HepG2 (cell line): ENCODE results near the gene NRBP1. TPM values are rescaled to one million over a fixed set of nuclear protein-coding genes. Genes with fewer than 3 reads are reported as not detected.
A peak's percentile ranks its signal among the peaks of the same experiment; 100 is the strongest.

Experiments
- ATAC-seq: fragments of 200-7000 bp; cut with Tn5 transposase; 3 replicates; pipeline ENCODE4 v1.9.1; 2020; ENCODE audit warnings: mild to moderate bottlenecking, moderate library complexity
- BruUV-seq: library from RNA; stranded (reverse); fragments of 400-500 nt; replicated peaks from 2 replicates; lab custom pipeline; 2021; lab: Mats Ljungman, UMichigan
- CTCF ChIA-PET: fragments of 300-600 bp; formaldehyde crosslinking; extraction: SDS; loops from one replicate; lab custom pipeline; 2021; ENCODE audit warnings: low total read pairs, inconsistent platforms, low intra/inter-chr PET ratio; lab: Yijun Ruan, JAX
- POLR2A ChIA-PET: fragments of 350-600 bp; sonication (Branson Sonifier 250); formaldehyde crosslinking; loops from one replicate; lab custom pipeline; 2020; ENCODE audit warnings: antibody characterized with exemption, inconsistent platforms; lab: Yijun Ruan, JAX
- DNase-seq: peaks from one replicate; pipeline ENCODE4 v3.0.0-alpha.2; 2015; ENCODE audit warnings: low spot score
- FAIRE-seq: peaks from 3 replicates; lab custom pipeline; 2011; peaks lifted over from hg19 to GRCh38; lab: Jason Lieb, UNC
- H2AFZ ChIP-seq: one replicate; pipeline ENCODE4 v1.6.1; 2011; ENCODE audit warnings: low read length, inconsistent platforms
- H3K27ac ChIP-seq: fragments of 300-600 bp; 3 replicates; pipeline ENCODE4 v1.8.0; 2011; ENCODE audit warnings: mixed run types, mild to moderate bottlenecking, mixed read lengths, low read length, inconsistent platforms; ENCODE audit not compliant: insufficient read depth; ENCODE audit errors: extremely low read length
- H3K27me3 ChIP-seq, 2 experiments: fragments of 200-600 bp in 1 of 2; 2 replicates in 1 of 2; 3 replicates in 1 of 2; pipeline versions ENCODE4 v1.6.0 to v1.8.0; 2011; ENCODE audit warnings: low read length in 2 of 2, mild to moderate bottlenecking in 2 of 2, moderate library complexity in 2 of 2, inconsistent platforms in 1 of 2; ENCODE audit not compliant: insufficient read depth in 2 of 2, control insufficient read depth in 1 of 2
- H3K36me3 ChIP-seq, 2 experiments: fragments of 200-600 bp in 1 of 2; replicated peaks in 1 of 2; 2 replicates in 1 of 2; 3 replicates in 1 of 2; pipeline versions ENCODE4 v1.5.1 to v1.8.0; 2011; ENCODE audit warnings: low read length in 2 of 2, inconsistent platforms in 1 of 2; ENCODE audit not compliant: insufficient read depth in 2 of 2, control insufficient read depth in 1 of 2
- H3K4me1 ChIP-seq: 2 replicates; pipeline ENCODE4 v1.5.1; 2012; ENCODE audit warnings: low read length, inconsistent platforms; ENCODE audit not compliant: insufficient read depth
- H3K4me2 ChIP-seq: 2 replicates; pipeline ENCODE4 v1.6.0; 2011; ENCODE audit warnings: low read depth, low read length, inconsistent platforms
- H3K4me3 ChIP-seq, 3 experiments: fragments of 200-600 bp in 1 of 3; sonication (generic), shearing (Covaris generic) in 1 of 3; replicated peaks in 1 of 3; 2 replicates each; pipeline ENCODE4 v1.5.1; 2011 to 2016; ENCODE audit warnings: low read length in 3 of 3, inconsistent platforms in 2 of 3, low read depth in 2 of 3, mild to moderate bottlenecking in 2 of 3, control low read depth in 1 of 3, mixed read lengths in 1 of 3; ENCODE audit not compliant: insufficient read depth in 1 of 3
- H3K79me2 ChIP-seq: one replicate; pipeline ENCODE4 v1.6.1; 2011; ENCODE audit warnings: low read length, inconsistent platforms; ENCODE audit not compliant: insufficient read depth
- H3K9ac ChIP-seq: 2 replicates; pipeline ENCODE4 v1.6.0; 2011; ENCODE audit warnings: mild to moderate bottlenecking, low read depth, low read length, inconsistent platforms; ENCODE audit not compliant: insufficient read depth
- H3K9me3 ChIP-seq: 2 replicates; pipeline ENCODE4 v1.5.1; 2012; ENCODE audit warnings: mild to moderate bottlenecking, low read length
- H4K20me1 ChIP-seq: 2 replicates; pipeline ENCODE4 v1.6.0; 2011; ENCODE audit warnings: inconsistent platforms, mild to moderate bottlenecking, low read length, moderate library complexity; ENCODE audit not compliant: insufficient read depth
- CBX2 ChIP-seq, 2 experiments: fragments of 200-600 bp in 1 of 2; sonication (generic); formaldehyde crosslinking in 1 of 2; IDR thresholded peaks; 2 replicates each; pipeline versions ENCODE4 v1.7.0 to v1.8.1; 2018 to 2022; ENCODE audit warnings: low read depth in 2 of 2, low read length in 1 of 2, mild to moderate bottlenecking in 1 of 2, missing genetic modification reagents in 1 of 2
- KIAA2018 ChIP-seq: sonication (generic); formaldehyde crosslinking; IDR thresholded peaks from 2 replicates; pipeline ENCODE4 v1.5.0; 2020; ENCODE audit warnings: mild to moderate bottlenecking, missing genetic modification reagents, borderline replicate concordance
- MAFF ChIP-seq: IDR thresholded peaks from 2 replicates; pipeline ENCODE4 v1.6.1; 2011; ENCODE audit warnings: low read depth, low read length, improper control_type of control experiment
- MAFK ChIP-seq, 2 experiments: IDR thresholded peaks in 1 of 2; conservative IDR thresholded peaks in 1 of 2; 2 replicates each; pipeline ENCODE4 v1.6.1; 2011; ENCODE audit warnings: improper control_type of control experiment in 2 of 2, low read length in 2 of 2
- POLR2A ChIP-seq, 2 experiments: IDR thresholded peaks; 2 replicates each; pipeline ENCODE4 v1.6.1; 2011; ENCODE audit warnings: low read depth in 2 of 2, low read length in 2 of 2, mild to moderate bottlenecking in 1 of 2, moderate library complexity in 1 of 2; ENCODE audit not compliant: insufficient read depth in 1 of 2
- SALL1 ChIP-seq: sonication (generic); formaldehyde crosslinking; IDR thresholded peaks from 2 replicates; pipeline ENCODE4 v1.8.0; 2022; ENCODE audit warnings: mild to moderate bottlenecking, missing genetic modification reagents
- ZNF30 ChIP-seq: sonication (generic); formaldehyde crosslinking; IDR thresholded peaks from 2 replicates; pipeline ENCODE4 v1.5.0; 2020; ENCODE audit warnings: mild to moderate bottlenecking, missing genetic modification reagents
- ZNF576 ChIP-seq: sonication (generic); formaldehyde crosslinking; IDR thresholded peaks from 2 replicates; pipeline ENCODE4 v1.4.0; 2020; ENCODE audit warnings: mild to moderate bottlenecking, missing genetic modification reagents
- ZNF709 ChIP-seq: sonication (generic); formaldehyde crosslinking; IDR thresholded peaks from 2 replicates; pipeline ENCODE4 v1.5.0; 2020; ENCODE audit warnings: mild to moderate bottlenecking, missing genetic modification reagents
- ZSCAN25 ChIP-seq: sonication (generic); formaldehyde crosslinking; IDR thresholded peaks from 2 replicates; pipeline ENCODE4 v1.8.0; 2022; ENCODE audit warnings: mild to moderate bottlenecking, missing genetic modification reagents
- WGBS: methylation state at CpG from one replicate; pipeline ENCODE4 v1.1.6; 2017; ENCODE audit warnings: low lambda C conversion rate; 5-methylcytosine and 5-hydroxymethylcytosine counted together
- in situ Hi-C: cut with HindIII; loops from 2 replicates; pipeline ENCODE4 v1.10.0; 2017; ENCODE audit warnings: low pct_unique_long_range_greater_than_20kb; ENCODE audit not compliant: extremely low pct_ligation_motif_present
- intact Hi-C: fragments of 100-400 bp; cut with micrococcal nuclease; formaldehyde crosslinking; loops from one replicate; pipeline ENCODE4 v1.10.0; 2022; ENCODE audit not compliant: unreplicated experiment
- polyA plus RNA-seq, 8 experiments: library from polyadenylated mRNA; depleted of rRNA in 3 of 8; stranded (reverse) in 7 of 8; unstranded in 1 of 8; fragments of >200 nt; fragmentation: Illumina TruSeq in 4 of 8; extraction: Trizol in 4 of 8; gene quantifications; 2 replicates each; pipeline versions ENCODE4 v1.2.1 to v1.2.3, GENCODE V29; 2011 to 2016; ENCODE audit warnings: low read depth in 4 of 8, missing spikeins in 1 of 8, mixed read lengths in 1 of 8; ENCODE audit not compliant: insufficient read depth in 1 of 8
- total RNA-seq, 5 experiments: library from RNA; depleted of rRNA; stranded (reverse); fragments of >200 nt; fragmentation: Illumina TruSeq; extraction: Trizol; gene quantifications; 2 replicates each; pipeline ENCODE4 v1.2.3, GENCODE V29; 2016; ENCODE audit warnings: low read depth in 1 of 5

The NRBP1 gene
- total and polyA plus RNA-seq, 2 of the 13 experiments (the other 11 are each of a cell fraction or from before 2014, with no cell fraction given), result 165 to 240 TPM

DNA sequence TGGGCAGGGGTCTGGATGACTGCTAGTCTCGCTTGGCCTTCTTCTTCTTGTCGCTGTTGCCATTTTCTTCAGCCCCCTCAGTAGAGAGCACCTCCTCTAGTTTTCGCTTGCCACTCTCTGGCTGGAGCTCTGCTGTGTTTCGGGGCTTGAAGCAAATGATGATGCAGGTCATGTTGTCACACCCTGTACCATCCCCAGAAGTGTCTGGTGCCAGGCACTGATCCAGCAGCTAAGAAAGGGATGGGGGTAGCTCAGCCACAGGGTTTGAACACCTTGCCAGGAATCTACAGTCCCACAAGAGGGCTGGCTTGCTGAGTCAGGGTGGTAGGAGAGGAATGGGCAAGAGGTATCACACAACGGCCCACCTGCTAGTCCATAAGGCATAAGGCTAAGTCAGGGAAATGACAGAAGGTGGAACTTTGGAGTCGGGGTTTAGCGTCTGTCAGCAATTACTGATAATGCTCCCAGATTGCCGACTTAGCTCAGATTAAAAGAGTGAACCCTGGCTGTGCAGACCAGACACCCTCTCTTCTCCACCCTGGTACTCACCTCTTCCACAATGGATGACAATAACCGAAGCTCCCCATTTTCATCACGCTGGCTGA lies 46.8 kb upstream of the NRBP1 start:
- DNase-seq, result no peak
- Histone ChIP-seq H3K9me3 (no peaks in the 10 kb centered on the region), H3K9ac (no peak overlapping the region), H3K79me2 (peaks cover 3% of the 10 kb centered on the region), H2AFZ (no peak overlapping the region), H3K4me1 (peaks cover 26% of the 10 kb centered on the region), H3K4me2 (no peak overlapping the region), H3K27ac (peak overlapping the region; percentile 61), H3K27me3 (no peaks in the 10 kb centered on the region), H3K36me3 (peaks cover 39 to 69% of the 10 kb centered on the region in 2 experiments), H4K20me1 (peaks cover 3% of the 10 kb centered on the region; the same call in 1 of the 2 replicates), H3K4me3 (no peak overlapping the region)
- TSS peak; percentile 71 for BruUV-seq
- no peak for ATAC-seq
- 96% methylated on average over 10 of the region's 10 CpGs for WGBS
- CTCF ChIA-PET, result no interaction called here
- POLR2A ChIA-PET, result interaction anchor here (3.9 kb wide), 1 partner anchor 11 kb away, joined by 38 read pairs; the partner anchor contains the start of genes EIF2B4 and SNX17
- TF ChIP-seq MAFF (peak; percentile 64; the same call in 1 of the 2 replicates), CBX2 (IDR thresholded peaks at IDR 0.05; ENCODE audit: low read depth, low read length) (no peak), CBX2 (CRISPR knock-in tag; IDR thresholded peaks at IDR 0.05; ENCODE audit: low read depth) (no peak), KIAA2018 (CRISPR knock-in tag) (no peak), ZNF576 (CRISPR knock-in tag) (0 out of 2 replicates have a peak, but pooled peaks have one; percentile 46), POLR2A (IDR thresholded peaks at IDR 0.05; ENCODE audit: insufficient read depth in 1 of 2, low read depth in 2 of 2, low read length in 2 of 2) (peak in 1 of 2 experiments; percentile 41; a peak in 3 of 4 replicates), SALL1 (CRISPR knock-in tag) (no peak), ZNF30 (CRISPR knock-in tag) (no peak), ZSCAN25 (CRISPR knock-in tag) (0 out of 2 replicates have a peak, but pooled peaks have one; percentile 3), ZNF709 (CRISPR knock-in tag) (no peak), MAFK (conservative IDR thresholded peaks at IDR 0.05 in 1 of 2, IDR thresholded peaks at IDR 0.05 in 1 of 2; ENCODE audit: low read length in 2 of 2) (peak in 1 of 2 experiments; percentile 80; a peak in 3 of 4 replicates)
- no peak for FAIRE-seq
- in situ Hi-C loops (no loop called here), intact Hi-C loops (no loop called here)
